ENCODE data around the gene IBA57.
"Not testable (repeated sequence)": the region's sequence is repeated elsewhere in the genome, so short reads cannot be mapped to it uniquely, and the experiment has no call there.

IBA57 gene

DNA sequence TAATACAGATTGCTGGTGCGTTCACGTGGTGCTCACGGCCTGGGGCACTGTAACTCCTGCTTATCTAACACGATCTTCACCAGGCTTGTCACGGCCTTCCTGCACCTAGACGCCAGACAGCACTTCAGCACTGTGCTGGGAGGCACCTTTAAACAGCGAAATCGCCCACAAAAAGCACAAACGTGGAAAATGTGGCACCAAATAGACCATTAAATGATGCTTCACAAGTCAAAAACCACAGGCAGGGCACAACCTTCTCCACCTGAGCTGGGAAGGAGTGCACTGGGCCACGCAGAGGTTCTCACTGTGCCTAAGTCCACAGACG, 20.0 kb downstream of the IBA57 start:
- DNase-seq (ENCODE audit: low spot score): no peak

DNA sequence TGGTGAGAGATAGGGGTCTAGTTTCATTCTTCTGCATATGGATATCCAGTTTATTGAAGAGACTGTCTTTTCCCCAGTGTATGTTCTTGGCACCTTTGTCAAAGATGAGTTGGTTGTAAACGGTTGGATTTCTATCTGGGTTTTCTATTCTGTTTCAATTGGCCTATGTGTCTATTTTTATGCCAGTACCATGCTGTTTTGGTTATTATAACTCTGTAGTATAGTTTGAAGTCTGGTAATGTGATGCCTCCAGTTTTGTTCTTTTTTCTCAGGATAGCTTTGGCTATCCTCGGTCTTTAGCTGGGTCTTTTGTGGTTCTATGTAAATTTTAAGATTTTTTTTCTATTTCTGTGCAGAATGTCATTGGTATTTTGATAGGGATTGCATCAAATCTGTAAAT, 22.6 kb downstream of the IBA57 start:
- not testable (repeated sequence) for DNase-seq (ENCODE audit: low spot score); H3K4me3 ChIP-seq; H3K27ac ChIP-seq

More for the DNA sequence above, 20.0 kb downstream of the IBA57 start:
- H3K27ac ChIP-seq: no peak overlapping the region
- no peak overlapping the region for H3K4me3 ChIP-seq
- TF ChIP-seq, protein P1, sequence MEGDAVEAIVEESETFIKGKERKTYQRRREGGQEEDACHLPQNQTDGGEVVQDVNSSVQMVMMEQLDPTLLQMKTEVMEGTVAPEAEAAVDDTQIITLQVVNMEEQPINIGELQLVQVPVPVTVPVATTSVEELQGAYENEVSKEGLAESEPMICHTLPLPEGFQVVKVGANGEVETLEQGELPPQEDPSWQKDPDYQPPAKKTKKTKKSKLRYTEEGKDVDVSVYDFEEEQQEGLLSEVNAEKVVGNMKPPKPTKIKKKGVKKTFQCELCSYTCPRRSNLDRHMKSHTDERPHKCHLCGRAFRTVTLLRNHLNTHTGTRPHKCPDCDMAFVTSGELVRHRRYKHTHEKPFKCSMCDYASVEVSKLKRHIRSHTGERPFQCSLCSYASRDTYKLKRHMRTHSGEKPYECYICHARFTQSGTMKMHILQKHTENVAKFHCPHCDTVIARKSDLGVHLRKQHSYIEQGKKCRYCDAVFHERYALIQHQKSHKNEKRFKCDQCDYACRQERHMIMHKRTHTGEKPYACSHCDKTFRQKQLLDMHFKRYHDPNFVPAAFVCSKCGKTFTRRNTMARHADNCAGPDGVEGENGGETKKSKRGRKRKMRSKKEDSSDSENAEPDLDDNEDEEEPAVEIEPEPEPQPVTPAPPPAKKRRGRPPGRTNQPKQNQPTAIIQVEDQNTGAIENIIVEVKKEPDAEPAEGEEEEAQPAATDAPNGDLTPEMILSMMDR (IDR thresholded peaks at IDR 0.05): no peak

DNA sequence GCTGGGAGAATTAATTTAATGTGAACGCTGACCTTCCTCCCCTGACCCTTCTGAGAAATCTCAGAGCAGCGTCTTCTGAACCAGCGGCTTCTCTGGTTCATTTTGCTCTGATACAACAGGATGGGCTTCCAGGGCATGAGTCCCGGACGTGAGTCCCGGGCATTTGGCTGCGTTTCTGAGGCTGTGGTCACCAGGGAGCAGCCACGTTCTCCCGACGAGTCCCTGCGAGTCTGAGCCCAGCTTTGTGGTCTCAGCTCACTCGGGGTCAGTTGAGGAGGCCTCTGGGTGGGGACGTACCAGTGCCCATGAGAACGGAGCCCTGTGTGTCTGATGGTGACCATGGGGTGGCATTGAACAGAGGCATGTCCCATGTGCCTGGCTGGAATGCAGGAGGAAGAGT, 24.6 kb downstream of the IBA57 start:
- no peak overlapping the region for H3K4me3 ChIP-seq
- no peak for DNase-seq (ENCODE audit: low spot score)
- TF ChIP-seq, protein P1 (IDR thresholded peaks at IDR 0.05): no peak
- no peak overlapping the region for H3K27ac ChIP-seq

DNA sequence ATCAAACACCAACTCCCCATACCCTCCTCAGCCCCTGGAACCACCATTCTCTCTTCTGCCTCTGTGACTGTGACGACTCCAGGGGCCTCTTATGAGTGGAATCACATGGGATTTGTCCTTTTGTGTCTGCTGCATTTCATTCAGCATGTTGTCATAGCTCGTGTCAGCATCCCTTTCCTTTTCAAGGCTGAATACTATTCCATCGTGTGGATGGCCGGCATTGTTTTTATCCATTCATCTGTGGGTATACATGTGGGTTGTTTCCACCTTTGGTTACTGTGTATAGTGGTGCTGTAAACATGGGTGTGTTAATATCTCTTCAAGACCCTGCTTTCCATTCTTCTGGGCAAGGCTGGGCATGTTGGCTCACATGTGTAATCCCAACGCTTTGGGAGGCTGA, 25.2 kb downstream of the IBA57 start:
- DNase-seq (ENCODE audit: low spot score): no peak
- TF ChIP-seq, protein P1 (IDR thresholded peaks at IDR 0.05): no peak
- Histone ChIP-seq H3K27ac (no peak overlapping the region), H3K4me3 (no peak overlapping the region)

DNA sequence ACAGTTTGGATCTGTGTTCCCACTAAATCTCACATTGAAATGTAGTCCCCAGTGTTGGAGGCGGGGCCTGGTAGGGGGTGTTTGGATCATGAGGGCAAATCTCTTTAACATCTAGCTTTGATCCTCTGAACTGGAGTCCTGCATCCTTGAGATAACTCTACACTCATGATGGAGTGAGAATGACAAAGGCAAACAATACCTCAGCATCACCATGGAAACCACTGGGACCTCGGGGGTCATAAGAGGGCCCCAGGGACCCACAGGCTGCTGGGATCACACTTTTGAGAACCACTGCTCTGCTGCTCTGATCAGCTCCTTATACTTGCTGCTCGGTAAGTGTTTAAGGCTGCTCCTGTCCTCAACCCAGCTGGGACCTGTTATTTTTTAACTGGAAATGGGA, 28.8 kb downstream of the IBA57 start:
- DNase-seq (ENCODE audit: low spot score): no peak
- H3K4me3 ChIP-seq: no peak overlapping the region
- no peak overlapping the region for H3K27ac ChIP-seq
- TF ChIP-seq, protein P1 (IDR thresholded peaks at IDR 0.05): no peak

DNA sequence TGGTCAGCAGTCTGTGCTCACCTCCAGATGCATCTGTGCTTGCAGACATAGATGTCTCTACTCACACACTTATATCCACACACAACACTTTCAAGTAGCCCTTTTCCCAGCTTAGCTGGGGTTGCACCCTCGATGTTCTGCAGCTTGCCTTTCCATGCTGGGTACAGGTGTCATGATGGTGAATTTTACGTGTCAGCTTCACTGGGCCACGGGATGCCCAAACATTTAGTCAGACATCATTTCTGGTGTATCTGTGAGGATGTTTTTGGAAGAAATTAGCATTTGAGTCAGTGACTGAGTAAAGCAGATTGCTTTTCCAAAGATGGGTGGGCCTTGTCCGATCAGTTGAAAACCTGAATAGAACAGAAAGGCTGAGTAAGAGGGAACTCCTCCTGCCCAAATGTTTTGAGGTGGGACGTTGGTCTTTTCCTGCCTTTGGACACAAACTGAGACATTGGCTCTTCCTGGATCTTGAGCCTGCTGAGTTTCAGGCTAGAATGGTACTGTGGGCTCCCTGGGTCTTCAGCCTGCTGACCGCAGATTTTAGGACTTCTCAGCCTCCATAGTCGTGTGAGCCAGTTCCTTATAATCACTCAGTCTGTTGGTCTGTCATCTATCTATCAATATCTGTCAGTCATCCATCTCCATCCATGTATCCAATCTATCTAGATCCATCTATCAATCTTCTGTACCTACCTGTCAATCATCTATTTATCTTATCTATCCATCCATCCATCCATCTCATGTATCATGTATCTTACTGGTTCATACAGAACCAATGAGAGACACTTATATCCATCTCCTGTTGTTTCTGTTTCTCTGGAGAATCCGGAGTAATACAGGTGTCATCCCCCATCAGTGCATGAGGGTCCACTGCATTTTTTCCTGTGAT, 29.6 kb downstream of the IBA57 start:
- TF ChIP-seq, protein P1 (IDR thresholded peaks at IDR 0.05): no peak
- Histone ChIP-seq H3K27ac (no peak overlapping the region), H3K4me3 (no peak overlapping the region)
- DNase-seq (ENCODE audit: low spot score): no peak

DNA sequence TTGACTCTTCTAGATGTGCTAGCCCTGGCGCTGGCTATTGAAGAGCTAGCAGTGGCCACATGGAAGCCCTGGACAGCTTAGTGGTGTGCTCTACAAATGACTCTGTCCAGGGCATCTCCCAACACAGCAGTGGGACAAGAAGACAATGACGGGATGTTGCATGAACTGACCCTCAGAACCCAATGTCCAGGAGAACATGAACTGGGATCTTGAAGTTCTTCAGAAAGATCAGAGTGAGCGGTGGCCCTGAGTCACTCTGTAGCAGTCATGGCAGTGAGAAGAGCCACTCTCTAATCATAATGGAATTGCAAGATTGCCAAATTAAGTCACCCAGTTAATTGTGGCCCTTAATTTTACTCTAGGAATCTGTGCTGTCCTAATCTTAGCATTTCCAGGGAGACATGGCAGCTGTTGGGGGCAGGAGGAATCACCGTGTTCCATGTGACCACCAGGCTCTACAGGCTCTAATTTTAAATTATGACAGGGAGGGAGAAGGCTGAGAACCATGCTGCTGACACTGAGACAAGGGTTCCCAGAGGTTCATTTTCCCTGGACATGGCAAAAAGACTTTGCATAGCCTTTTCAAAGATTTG, 32.0 kb downstream of the IBA57 start:
- no peak for DNase-seq (ENCODE audit: low spot score)
- TF ChIP-seq, protein P1 (IDR thresholded peaks at IDR 0.05): no peak
- Histone ChIP-seq H3K4me3 (no peak overlapping the region), H3K27ac (no peak overlapping the region)

All from coronary artery (tissue), 2 donors.